Measurements from ENCODE around the gene EIF3A.
"Not testable (repeated sequence)": the region's sequence is repeated elsewhere in the genome, so short reads cannot be mapped to it uniquely, and the experiment has no call there.

DNA sequence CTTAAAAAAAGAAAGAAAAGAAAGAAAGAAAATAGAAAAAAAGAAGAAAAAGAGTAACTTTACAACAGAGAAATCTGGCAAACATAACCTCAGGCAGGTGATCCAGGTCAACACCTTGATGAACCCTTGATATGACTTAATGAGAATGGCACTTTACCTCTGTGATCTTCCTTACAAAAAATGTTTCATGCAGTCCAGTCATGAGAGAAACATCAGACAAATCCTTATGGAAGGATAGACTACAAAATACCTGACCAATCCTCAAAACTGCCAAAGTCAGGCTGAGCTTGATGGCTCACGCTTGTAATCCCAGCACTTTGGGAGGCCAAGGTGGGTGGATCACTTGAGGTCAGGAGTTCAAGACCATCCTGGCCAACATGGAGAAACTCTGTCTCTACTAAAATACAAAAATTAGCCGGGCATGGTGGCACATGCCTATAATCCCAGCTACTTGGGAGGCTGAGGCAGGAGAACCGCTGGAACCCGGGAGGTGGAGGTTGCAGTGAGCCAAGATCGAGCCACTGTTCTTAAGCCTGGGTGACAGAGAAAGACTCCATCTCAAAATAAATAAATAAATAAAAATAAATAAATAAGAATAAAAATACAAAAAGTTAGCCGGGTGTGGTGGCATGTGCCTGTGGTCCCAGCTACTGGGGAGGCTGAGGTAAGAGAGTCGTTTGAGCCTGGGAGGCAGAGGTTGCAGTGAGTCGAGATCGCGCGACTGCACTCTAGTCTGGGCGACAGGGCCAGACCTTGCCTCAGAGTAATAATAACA, 16.2 kb upstream of the EIF3A start:
- not testable (repeated sequence) for TF ChIP-seq POLR2A (IDR thresholded peaks at IDR 0.05)
- TF ChIP-seq, protein P1, sequence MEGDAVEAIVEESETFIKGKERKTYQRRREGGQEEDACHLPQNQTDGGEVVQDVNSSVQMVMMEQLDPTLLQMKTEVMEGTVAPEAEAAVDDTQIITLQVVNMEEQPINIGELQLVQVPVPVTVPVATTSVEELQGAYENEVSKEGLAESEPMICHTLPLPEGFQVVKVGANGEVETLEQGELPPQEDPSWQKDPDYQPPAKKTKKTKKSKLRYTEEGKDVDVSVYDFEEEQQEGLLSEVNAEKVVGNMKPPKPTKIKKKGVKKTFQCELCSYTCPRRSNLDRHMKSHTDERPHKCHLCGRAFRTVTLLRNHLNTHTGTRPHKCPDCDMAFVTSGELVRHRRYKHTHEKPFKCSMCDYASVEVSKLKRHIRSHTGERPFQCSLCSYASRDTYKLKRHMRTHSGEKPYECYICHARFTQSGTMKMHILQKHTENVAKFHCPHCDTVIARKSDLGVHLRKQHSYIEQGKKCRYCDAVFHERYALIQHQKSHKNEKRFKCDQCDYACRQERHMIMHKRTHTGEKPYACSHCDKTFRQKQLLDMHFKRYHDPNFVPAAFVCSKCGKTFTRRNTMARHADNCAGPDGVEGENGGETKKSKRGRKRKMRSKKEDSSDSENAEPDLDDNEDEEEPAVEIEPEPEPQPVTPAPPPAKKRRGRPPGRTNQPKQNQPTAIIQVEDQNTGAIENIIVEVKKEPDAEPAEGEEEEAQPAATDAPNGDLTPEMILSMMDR (IDR thresholded peaks at IDR 0.05): not testable (repeated sequence)

All from stomach (tissue), 4 donors.